ENCODE results near the gene GNPTG. TPM values are rescaled to one million over a fixed set of nuclear protein-coding genes. Genes with fewer than 3 reads are reported as not detected.

The GNPTG gene
- total and polyA plus RNA-seq, 9 of the 15 experiments (the other 6 are each of a cell fraction or from before 2014, with no cell fraction given), result 0.69 to 33.3 (median 13.6) TPM

DNA sequence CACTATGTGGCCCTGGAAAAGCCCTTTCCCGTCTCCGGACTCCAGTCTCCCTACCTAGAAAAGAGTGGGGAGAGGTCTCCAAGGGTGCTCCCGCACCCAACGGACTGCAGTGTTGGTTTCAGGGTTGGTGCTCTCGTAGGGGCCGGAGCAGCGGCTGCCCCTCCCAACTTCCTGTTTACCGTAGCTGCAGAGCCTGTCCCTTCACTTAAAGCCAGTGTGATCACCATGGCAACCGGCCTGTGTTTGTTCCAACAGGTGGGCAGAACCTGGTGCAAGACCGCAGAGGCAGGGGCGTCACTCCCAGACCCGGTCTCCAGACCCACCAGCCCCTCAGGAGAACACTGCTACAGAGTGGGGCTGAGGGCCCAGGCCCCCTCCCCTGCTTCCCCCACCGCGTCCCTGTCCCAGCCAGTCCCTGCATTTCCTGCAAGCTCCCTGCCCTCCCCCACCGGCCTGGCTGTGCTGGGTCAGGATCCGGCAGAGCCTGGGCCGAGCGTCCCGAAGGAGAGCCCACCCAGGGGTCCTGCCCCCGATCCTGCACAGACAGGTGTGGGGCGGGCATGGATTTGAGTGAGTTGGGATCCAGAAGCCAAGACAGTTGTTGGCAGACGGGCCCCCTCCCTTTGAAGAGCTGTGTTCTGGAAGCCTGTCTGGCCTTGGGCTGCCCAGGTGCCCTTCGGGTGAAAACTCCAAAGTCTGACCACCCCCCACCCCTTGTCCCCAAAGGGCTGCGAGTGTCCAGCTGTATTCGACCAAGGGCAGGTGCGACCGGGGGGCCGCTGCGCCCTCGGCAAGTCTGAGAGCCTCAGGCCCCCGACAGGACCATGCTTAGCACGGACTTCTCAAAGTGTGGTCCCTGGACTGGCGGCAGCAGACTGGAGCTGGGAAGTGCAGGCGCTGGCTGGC, 19.8 kb upstream of the GNPTG start (continued):
- TF ChIP-seq, protein P1, sequence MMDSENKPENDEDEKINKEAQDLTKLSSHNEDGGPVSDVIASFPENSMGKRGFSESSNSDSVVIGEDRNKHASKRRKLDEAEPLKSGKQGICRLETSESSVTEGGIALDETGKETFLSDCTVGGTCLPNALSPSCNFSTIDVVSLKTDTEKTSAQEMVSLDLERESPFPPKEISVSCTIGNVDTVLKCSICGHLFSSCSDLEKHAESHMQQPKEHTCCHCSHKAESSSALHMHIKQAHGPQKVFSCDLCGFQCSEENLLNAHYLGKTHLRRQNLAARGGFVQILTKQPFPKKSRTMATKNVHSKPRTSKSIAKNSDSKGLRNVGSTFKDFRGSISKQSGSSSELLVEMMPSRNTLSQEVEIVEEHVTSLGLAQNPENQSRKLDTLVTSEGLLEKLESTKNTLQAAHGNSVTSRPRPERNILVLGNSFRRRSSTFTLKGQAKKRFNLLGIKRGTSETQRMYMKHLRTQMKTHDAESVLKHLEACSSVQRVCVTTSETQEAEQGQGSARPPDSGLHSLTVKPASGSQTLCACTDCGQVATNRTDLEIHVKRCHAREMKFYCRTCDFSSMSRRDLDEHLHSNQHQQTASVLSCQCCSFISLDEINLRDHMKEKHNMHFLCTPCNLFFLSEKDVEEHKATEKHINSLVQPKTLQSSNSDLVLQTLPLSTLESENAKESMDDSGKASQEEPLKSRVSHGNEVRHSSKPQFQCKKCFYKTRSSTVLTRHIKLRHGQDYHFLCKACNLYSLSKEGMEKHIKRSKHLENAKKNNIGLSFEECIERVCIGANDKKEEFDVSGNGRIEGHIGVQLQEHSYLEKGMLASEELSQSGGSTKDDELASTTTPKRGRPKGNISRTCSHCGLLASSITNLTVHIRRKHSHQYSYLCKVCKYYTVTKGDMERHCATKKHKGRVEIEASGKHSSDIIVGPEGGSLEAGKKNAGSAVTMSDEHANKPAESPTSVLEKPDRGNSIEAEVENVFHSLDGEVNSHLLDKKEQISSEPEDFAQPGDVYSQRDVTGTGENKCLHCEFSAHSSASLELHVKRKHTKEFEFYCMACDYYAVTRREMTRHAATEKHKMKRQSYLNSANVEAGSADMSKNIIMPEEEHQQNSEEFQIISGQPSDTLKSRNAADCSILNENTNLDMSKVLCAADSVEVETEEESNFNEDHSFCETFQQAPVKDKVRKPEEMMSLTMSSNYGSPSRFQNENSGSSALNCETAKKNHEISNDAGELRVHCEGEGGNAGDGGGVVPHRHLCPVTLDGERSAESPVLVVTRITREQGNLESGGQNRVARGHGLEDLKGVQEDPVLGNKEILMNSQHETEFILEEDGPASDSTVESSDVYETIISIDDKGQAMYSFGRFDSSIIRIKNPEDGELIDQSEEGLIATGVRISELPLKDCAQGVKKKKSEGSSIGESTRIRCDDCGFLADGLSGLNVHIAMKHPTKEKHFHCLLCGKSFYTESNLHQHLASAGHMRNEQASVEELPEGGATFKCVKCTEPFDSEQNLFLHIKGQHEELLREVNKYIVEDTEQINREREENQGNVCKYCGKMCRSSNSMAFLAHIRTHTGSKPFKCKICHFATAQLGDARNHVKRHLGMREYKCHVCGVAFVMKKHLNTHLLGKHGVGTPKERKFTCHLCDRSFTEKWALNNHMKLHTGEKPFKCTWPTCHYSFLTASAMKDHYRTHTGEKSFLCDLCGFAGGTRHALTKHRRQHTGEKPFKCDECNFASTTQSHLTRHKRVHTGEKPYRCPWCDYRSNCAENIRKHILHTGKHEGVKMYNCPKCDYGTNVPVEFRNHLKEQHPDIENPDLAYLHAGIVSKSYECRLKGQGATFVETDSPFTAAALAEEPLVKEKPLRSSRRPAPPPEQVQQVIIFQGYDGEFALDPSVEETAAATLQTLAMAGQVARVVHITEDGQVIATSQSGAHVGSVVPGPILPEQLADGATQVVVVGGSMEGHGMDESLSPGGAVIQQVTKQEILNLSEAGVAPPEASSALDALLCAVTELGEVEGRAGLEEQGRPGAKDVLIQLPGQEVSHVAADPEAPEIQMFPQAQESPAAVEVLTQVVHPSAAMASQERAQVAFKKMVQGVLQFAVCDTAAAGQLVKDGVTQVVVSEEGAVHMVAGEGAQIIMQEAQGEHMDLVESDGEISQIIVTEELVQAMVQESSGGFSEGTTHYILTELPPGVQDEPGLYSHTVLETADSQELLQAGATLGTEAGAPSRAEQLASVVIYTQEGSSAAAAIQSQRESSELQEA (IDR thresholded peaks at IDR 0.05; ENCODE audit: low read depth), result no peak
- TF ChIP-seq ZNF324 (CRISPR knock-in tag; IDR thresholded peaks at IDR 0.05), result no peak
- no peak for TF ChIP-seq ASH1L (IDR thresholded peaks at IDR 0.05; ENCODE audit: borderline replicate concordance, low read depth, partially characterized antibody)
- TF ChIP-seq DNMT1 (IDR thresholded peaks at IDR 0.05), result no peak
- TF ChIP-seq, protein P2, sequence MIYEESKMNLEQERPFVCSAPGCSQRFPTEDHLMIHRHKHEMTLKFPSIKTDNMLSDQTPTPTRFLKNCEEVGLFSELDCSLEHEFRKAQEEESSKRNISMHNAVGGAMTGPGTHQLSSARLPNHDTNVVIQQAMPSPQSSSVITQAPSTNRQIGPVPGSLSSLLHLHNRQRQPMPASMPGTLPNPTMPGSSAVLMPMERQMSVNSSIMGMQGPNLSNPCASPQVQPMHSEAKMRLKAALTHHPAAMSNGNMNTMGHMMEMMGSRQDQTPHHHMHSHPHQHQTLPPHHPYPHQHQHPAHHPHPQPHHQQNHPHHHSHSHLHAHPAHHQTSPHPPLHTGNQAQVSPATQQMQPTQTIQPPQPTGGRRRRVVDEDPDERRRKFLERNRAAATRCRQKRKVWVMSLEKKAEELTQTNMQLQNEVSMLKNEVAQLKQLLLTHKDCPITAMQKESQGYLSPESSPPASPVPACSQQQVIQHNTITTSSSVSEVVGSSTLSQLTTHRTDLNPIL (CRISPR knock-in tag; IDR thresholded peaks at IDR 0.05), result no peak
- no peak for TF ChIP-seq SRSF1 (IDR thresholded peaks at IDR 0.05; ENCODE audit: low read depth, low read length)
- TF ChIP-seq ZNF586 (CRISPR knock-in tag; conservative IDR thresholded peaks at IDR 0.05), result no peak
- TF ChIP-seq SMARCA4 (IDR thresholded peaks at IDR 0.05), result peak; percentile 15; the same call in 1 of the 2 replicates
- TF ChIP-seq BDP1 (IDR thresholded peaks at IDR 0.05; ENCODE audit: insufficient read depth, insufficient read length), result no peak
- no peak for TF ChIP-seq SRSF9 (IDR thresholded peaks at IDR 0.05; ENCODE audit: borderline replicate concordance, low read depth, low read length)
- TF ChIP-seq, protein P3, sequence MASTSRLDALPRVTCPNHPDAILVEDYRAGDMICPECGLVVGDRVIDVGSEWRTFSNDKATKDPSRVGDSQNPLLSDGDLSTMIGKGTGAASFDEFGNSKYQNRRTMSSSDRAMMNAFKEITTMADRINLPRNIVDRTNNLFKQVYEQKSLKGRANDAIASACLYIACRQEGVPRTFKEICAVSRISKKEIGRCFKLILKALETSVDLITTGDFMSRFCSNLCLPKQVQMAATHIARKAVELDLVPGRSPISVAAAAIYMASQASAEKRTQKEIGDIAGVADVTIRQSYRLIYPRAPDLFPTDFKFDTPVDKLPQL (IDR thresholded peaks at IDR 0.05; ENCODE audit: extremely low read depth, insufficient read length), result no peak
- no peak for TF ChIP-seq TAF15 (IDR thresholded peaks at IDR 0.05; ENCODE audit: low read depth, low read length)
- peak; percentile 69; the same call in 1 of the 2 replicates for TF ChIP-seq MXI1 (IDR thresholded peaks at IDR 0.05; ENCODE audit: low read depth, low read length)
- TF ChIP-seq SPI1 (IDR thresholded peaks at IDR 0.05; ENCODE audit: borderline replicate concordance, low read depth, low read length), result 0 out of 2 replicates have a peak, but pooled peaks have one; percentile 20
- TF ChIP-seq, protein P4, sequence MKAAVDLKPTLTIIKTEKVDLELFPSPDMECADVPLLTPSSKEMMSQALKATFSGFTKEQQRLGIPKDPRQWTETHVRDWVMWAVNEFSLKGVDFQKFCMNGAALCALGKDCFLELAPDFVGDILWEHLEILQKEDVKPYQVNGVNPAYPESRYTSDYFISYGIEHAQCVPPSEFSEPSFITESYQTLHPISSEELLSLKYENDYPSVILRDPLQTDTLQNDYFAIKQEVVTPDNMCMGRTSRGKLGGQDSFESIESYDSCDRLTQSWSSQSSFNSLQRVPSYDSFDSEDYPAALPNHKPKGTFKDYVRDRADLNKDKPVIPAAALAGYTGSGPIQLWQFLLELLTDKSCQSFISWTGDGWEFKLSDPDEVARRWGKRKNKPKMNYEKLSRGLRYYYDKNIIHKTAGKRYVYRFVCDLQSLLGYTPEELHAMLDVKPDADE (conservative IDR thresholded peaks at IDR 0.05; ENCODE audit: control insufficient read depth, low read depth, low read length), result peak; percentile 94
- no peak for TF ChIP-seq RBM25 (IDR thresholded peaks at IDR 0.05; ENCODE audit: low read depth, low read length, severe bottlenecking)
